ENCODE data around the gene ADAR.

The ADAR gene

DNA sequence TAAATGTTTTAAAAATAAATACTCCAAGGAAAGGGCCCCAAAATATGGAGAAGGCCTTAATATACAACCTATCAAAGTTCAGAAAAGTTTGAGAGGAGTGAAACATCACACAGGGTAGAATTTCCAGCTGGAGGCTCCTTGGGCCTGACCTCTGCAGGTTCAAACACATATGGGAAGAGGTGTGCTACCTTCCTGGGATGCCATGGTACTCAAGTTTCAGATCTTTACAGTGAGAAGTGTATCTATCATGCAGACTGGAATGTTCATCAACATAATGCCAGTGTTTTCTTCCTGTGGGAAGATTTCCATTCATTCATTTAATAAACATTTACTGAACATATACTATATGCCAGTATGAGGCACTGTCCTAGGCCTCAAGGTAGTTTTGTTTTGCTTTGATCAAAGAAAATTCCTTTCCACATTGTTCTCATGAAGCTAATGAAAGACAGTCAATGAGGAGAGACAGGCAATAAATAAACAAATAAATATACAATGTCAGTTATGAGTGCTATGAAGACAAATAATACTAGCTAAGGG lies 14.6 kb upstream of the ADAR start:
- ATAC-seq = no peak
- TF ChIP-seq ISL1 (CRISPR knock-in tag; IDR thresholded peaks at IDR 0.05) (no peak), BACH2 (CRISPR knock-in tag; IDR thresholded peaks at IDR 0.05; ENCODE audit: borderline replicate concordance) (no peak), RARB (CRISPR knock-in tag; IDR thresholded peaks at IDR 0.05) (no peak), ESRRG (CRISPR knock-in tag; IDR thresholded peaks at IDR 0.05) (no peak)
- TF ChIP-seq, protein P1, sequence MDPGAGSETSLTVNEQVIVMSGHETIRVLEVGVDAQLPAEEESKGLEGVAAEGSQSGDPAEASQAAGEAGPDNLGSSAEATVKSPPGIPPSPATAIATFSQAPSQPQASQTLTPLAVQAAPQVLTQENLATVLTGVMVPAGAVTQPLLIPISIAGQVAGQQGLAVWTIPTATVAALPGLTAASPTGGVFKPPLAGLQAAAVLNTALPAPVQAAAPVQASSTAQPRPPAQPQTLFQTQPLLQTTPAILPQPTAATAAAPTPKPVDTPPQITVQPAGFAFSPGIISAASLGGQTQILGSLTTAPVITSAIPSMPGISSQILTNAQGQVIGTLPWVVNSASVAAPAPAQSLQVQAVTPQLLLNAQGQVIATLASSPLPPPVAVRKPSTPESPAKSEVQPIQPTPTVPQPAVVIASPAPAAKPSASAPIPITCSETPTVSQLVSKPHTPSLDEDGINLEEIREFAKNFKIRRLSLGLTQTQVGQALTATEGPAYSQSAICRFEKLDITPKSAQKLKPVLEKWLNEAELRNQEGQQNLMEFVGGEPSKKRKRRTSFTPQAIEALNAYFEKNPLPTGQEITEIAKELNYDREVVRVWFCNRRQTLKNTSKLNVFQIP (CRISPR knock-in tag; IDR thresholded peaks at IDR 0.05; ENCODE audit: borderline replicate concordance, low read depth) = no peak
- TF ChIP-seq, protein P2, sequence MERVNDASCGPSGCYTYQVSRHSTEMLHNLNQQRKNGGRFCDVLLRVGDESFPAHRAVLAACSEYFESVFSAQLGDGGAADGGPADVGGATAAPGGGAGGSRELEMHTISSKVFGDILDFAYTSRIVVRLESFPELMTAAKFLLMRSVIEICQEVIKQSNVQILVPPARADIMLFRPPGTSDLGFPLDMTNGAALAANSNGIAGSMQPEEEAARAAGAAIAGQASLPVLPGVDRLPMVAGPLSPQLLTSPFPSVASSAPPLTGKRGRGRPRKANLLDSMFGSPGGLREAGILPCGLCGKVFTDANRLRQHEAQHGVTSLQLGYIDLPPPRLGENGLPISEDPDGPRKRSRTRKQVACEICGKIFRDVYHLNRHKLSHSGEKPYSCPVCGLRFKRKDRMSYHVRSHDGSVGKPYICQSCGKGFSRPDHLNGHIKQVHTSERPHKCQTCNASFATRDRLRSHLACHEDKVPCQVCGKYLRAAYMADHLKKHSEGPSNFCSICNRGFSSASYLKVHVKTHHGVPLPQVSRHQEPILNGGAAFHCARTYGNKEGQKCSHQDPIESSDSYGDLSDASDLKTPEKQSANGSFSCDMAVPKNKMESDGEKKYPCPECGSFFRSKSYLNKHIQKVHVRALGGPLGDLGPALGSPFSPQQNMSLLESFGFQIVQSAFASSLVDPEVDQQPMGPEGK (CRISPR knock-in tag; IDR thresholded peaks at IDR 0.05; ENCODE audit: borderline replicate concordance) = no peak

DNA sequence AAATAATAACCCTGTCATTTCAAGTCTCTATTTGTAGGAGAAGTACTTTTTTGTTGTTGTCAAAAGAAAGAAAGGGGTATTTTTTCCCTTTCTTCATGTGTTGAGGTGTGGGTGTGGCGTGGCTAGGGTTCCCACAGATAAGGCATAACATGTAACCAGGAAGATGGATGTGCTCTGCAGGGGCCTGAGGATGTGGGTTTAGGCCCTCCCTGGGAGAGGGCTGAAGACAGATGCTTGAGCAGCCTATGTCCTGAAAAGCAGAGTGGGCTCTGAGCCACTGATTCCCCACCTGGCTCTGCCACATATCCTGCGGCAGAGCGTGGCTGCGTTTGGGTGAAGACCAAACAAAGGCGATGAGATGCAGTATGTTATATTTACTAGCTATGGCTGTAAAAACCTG lies 13.9 kb upstream of the ADAR start:
- TF ChIP-seq, protein P1 (CRISPR knock-in tag; IDR thresholded peaks at IDR 0.05; ENCODE audit: borderline replicate concordance, low read depth) = no peak
- TF ChIP-seq OSR1 (CRISPR knock-in tag; IDR thresholded peaks at IDR 0.05) (no peak), ZNF565 (CRISPR knock-in tag; conservative IDR thresholded peaks at IDR 0.05; ENCODE audit: low read depth) (no peak), TCF4 (CRISPR knock-in tag; IDR thresholded peaks at IDR 0.05; ENCODE audit: borderline replicate concordance) (no peak), PPARA (CRISPR knock-in tag; IDR thresholded peaks at IDR 0.05; ENCODE audit: borderline replicate concordance) (no peak), SNAI2 (CRISPR knock-in tag; IDR thresholded peaks at IDR 0.05) (no peak)
- ATAC-seq = no peak

DNA sequence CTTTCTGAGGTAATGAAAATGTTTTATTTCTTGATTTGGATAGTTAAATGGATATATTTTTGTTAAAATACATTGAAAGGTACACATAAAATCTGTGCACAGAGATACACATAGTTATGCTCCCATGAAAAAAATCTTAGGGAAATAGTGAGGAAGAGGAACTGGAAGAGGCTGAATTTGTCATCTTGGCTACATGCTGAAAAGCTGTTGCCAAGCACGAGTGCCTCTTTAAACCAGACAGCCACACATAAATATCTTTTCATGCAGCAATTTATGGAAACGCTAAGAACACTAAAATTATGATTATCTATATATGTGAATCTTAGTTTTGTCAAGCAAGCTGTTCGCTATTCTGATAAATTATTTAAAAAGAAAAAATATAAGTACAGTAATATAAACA lies 12.8 kb upstream of the ADAR start:
- no peak for ATAC-seq

DNA sequence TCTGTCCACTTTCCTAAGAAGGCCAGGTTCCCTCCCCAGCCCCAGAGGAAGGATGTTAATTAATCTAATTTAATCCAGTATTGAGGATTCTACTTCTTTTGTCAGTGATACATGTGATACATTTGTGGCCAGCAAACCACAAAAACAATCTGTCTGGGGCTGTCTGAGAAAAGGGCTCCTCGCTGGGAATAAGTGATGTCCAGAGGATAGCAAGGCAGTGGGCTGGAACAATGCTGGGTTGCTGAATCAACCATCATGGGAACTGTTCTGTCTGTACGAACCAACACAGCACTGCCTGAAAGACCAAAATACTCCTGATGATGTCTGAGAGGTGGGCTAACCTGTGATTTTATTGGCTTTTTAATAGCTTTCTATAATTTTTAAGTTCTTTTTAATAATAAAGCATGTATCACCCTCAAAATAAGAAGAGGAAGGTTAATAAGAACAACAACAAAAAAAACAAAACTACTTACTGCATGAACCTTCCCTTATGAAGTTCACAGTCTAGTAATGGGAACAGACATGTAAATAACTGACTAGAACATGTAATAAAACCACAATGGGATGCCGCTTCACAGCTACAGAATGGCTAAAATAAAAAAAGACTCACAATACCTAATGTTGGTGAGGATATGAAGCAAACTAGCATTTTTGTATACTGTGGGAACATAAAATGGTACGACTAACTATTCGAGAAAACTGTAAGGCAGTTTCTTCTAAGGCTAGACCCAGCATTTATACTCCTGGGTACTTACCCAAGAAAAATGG lies 11.4 kb upstream of the ADAR start:
- no peak for ATAC-seq
- TF ChIP-seq ZNF565 (CRISPR knock-in tag; conservative IDR thresholded peaks at IDR 0.05; ENCODE audit: low read depth) (no peak), ZNF70 (CRISPR knock-in tag; IDR thresholded peaks at IDR 0.05) (no peak), ZFP3 (CRISPR knock-in tag; IDR thresholded peaks at IDR 0.05) (no peak), SNAI2 (CRISPR knock-in tag; IDR thresholded peaks at IDR 0.05) (no peak), OSR1 (CRISPR knock-in tag; IDR thresholded peaks at IDR 0.05) (no peak), CSDC2 (CRISPR knock-in tag; IDR thresholded peaks at IDR 0.05) (no peak), ZC3H10 (CRISPR knock-in tag; IDR thresholded peaks at IDR 0.05) (no peak), ISL1 (CRISPR knock-in tag; IDR thresholded peaks at IDR 0.05) (no peak)

More for the DNA sequence above, 12.8 kb upstream of the ADAR start:
- TF ChIP-seq, protein P1 (CRISPR knock-in tag; IDR thresholded peaks at IDR 0.05; ENCODE audit: borderline replicate concordance, low read depth) = no peak
- TF ChIP-seq BACH2 (CRISPR knock-in tag; IDR thresholded peaks at IDR 0.05; ENCODE audit: borderline replicate concordance) = no peak
- TF ChIP-seq OSR1 (CRISPR knock-in tag; IDR thresholded peaks at IDR 0.05) = no peak
- no peak for TF ChIP-seq TCF4 (CRISPR knock-in tag; IDR thresholded peaks at IDR 0.05; ENCODE audit: borderline replicate concordance)
- TF ChIP-seq RARB (CRISPR knock-in tag; IDR thresholded peaks at IDR 0.05) = no peak
- TF ChIP-seq GLIS3 (CRISPR knock-in tag; IDR thresholded peaks at IDR 0.05) = no peak
- no peak for TF ChIP-seq ARNTL (CRISPR knock-in tag; IDR thresholded peaks at IDR 0.05; ENCODE audit: borderline replicate concordance, low read depth)
- TF ChIP-seq ZNF70 (CRISPR knock-in tag; IDR thresholded peaks at IDR 0.05) = no peak
- TF ChIP-seq ZFP3 (CRISPR knock-in tag; IDR thresholded peaks at IDR 0.05) = no peak
- TF ChIP-seq SNAI2 (CRISPR knock-in tag; IDR thresholded peaks at IDR 0.05) = no peak
- no peak for TF ChIP-seq CSDC2 (CRISPR knock-in tag; IDR thresholded peaks at IDR 0.05)
- TF ChIP-seq, protein P3, sequence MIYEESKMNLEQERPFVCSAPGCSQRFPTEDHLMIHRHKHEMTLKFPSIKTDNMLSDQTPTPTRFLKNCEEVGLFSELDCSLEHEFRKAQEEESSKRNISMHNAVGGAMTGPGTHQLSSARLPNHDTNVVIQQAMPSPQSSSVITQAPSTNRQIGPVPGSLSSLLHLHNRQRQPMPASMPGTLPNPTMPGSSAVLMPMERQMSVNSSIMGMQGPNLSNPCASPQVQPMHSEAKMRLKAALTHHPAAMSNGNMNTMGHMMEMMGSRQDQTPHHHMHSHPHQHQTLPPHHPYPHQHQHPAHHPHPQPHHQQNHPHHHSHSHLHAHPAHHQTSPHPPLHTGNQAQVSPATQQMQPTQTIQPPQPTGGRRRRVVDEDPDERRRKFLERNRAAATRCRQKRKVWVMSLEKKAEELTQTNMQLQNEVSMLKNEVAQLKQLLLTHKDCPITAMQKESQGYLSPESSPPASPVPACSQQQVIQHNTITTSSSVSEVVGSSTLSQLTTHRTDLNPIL (CRISPR knock-in tag; IDR thresholded peaks at IDR 0.05; ENCODE audit: low read depth) = no peak
